PC-9 (cell line): ENCODE measurements around the gene PRRX1. TPM values are rescaled to one million over a fixed set of nuclear protein-coding genes. Genes with fewer than 3 reads are reported as not detected.

ENCODE experiments used
- BruUV-seq: library from RNA; stranded (reverse); fragments of 400-500 nt; replicated peaks from 2 replicates; lab custom pipeline; 2021; lab: Mats Ljungman, UMichigan
- CTCF ChIA-PET: fragments of 300-600 bp; sonication (Branson Sonifier 250); formaldehyde crosslinking; loops from one replicate; lab custom pipeline; 2022; ENCODE audit warnings: antibody characterized with exemption; lab: Charles Lee
- POLR2A ChIA-PET: fragments of 300-600 bp; sonication (Branson Sonifier 250); formaldehyde crosslinking; loops from one replicate; lab custom pipeline; 2022; ENCODE audit warnings: antibody characterized with exemption; ENCODE audit not compliant: unreplicated experiment; lab: Charles Lee
- DNase-seq, 2 experiments: peaks; one replicate each; pipeline versions ENCODE4 v3.0.0 to v3.0.0-alpha.2; 2015 to 2022; ENCODE audit warnings: mixed read lengths in 1 of 2
- H2AFZ ChIP-seq: fragments of 200-600 bp; sonication (generic); 2 replicates; pipeline ENCODE4 v1.8.1; 2017; ENCODE audit warnings: antibody characterized with exemption
- H3F3A ChIP-seq: fragments of 200-600 bp; sonication (generic); 2 replicates; pipeline ENCODE4 v1.8.1; 2017; ENCODE audit warnings: antibody characterized with exemption, mild to moderate bottlenecking, low read depth; ENCODE audit not compliant: insufficient read depth
- H3K27ac ChIP-seq: fragments of 200-600 bp; sonication (generic); 2 replicates; pipeline ENCODE4 v1.6.1; 2016; ENCODE audit warnings: mixed run types
- H3K27me3 ChIP-seq: fragments of 200-600 bp; sonication (generic); 2 replicates; pipeline ENCODE4 v1.6.1; 2016; ENCODE audit warnings: low read depth, mixed run types; ENCODE audit not compliant: insufficient read depth
- H3K36me3 ChIP-seq: fragments of 200-600 bp; sonication (generic); 2 replicates; pipeline ENCODE4 v1.6.1; 2016; ENCODE audit warnings: low read depth, mixed run types
- H3K4me1 ChIP-seq: fragments of 200-600 bp; sonication (generic); replicated peaks from 2 replicates; pipeline ENCODE4 v1.6.1; 2016; ENCODE audit warnings: mixed run types; ENCODE audit not compliant: insufficient read depth
- H3K4me2 ChIP-seq: fragments of 200-600 bp; sonication (generic); 2 replicates; pipeline ENCODE4 v1.6.1; 2017; ENCODE audit warnings: mixed run types
- H3K4me3 ChIP-seq: fragments of 200-600 bp; sonication (generic); 2 replicates; pipeline ENCODE4 v1.6.1; 2016; ENCODE audit warnings: mixed run types
- H3K79me2 ChIP-seq: fragments of 200-600 bp; sonication (generic); 2 replicates; pipeline ENCODE4 v1.6.1; 2017; ENCODE audit warnings: low read depth, mixed run types
- H3K9me2 ChIP-seq: fragments of 200-600 bp; sonication (generic); 2 replicates; pipeline ENCODE4 v1.8.1; 2017; ENCODE audit warnings: mild to moderate bottlenecking; ENCODE audit not compliant: insufficient read depth
- H3K9me3 ChIP-seq: fragments of 200-600 bp; sonication (generic); 2 replicates; pipeline ENCODE4 v1.8.1; 2016; ENCODE audit warnings: low read depth; ENCODE audit not compliant: insufficient read depth
- H4K20me1 ChIP-seq: fragments of 200-600 bp; sonication (generic); 2 replicates; pipeline ENCODE4 v1.8.1; 2017; ENCODE audit not compliant: insufficient read depth
- CTCF ChIP-seq: fragments of 200-600 bp; sonication (generic); conservative IDR thresholded peaks from 2 replicates; pipeline ENCODE4 v1.6.1; 2017; ENCODE audit warnings: mixed run types, antibody characterized with exemption, mild to moderate bottlenecking, moderate library complexity
- EZH2 ChIP-seq: fragments of 200-600 bp; sonication (generic); IDR thresholded peaks from 2 replicates; pipeline ENCODE4 v1.8.0; 2017; ENCODE audit warnings: antibody characterized with exemption, low read depth
- intact Hi-C: fragments of 100-400 bp; cut with micrococcal nuclease; formaldehyde crosslinking; loops from one replicate; pipeline ENCODE4 v1.10.0; 2022; ENCODE audit not compliant: unreplicated experiment
- total RNA-seq: library from RNA; stranded (reverse); gene quantifications from 2 replicates; pipeline ENCODE4 v1.2.3, GENCODE V29; 2021

PRRX1 gene
- total RNA-seq, 1 experiment from 2014 or later: not detected

- Histone ChIP-seq H3K4me3 (no peak overlapping the region), H3K79me2 (no peaks in the 10 kb centered on the region), H2AFZ (no peak overlapping the region), H3F3A (no peaks in the 10 kb centered on the region), H3K9me3 (no peaks in the 10 kb centered on the region), H3K4me1 (no peaks in the 10 kb centered on the region), H3K27me3 (no peaks in the 10 kb centered on the region), H3K4me2 (no peak overlapping the region), H3K9me2 (no peaks in the 10 kb centered on the region), H3K36me3 (no peaks in the 10 kb centered on the region), H4K20me1 (no peaks in the 10 kb centered on the region), H3K27ac (no peak overlapping the region)
- TF ChIP-seq CTCF (no peak), EZH2 (no peak)
- ChIA-PET CTCF (no interaction called here), POLR2A (no interaction called here)
- intact Hi-C loops: no loop called here
- BruUV-seq: no TSS peak
- DNase-seq: no peak
Measured at GRCh38 chr1:170749549-170749948, 85.6 kb downstream of the PRRX1 start.

- Histone ChIP-seq H3K4me1 (no peaks in the 10 kb centered on the region), H3K27me3 (no peaks in the 10 kb centered on the region), H2AFZ (no peak overlapping the region), H3K36me3 (no peaks in the 10 kb centered on the region), H3K27ac (no peak overlapping the region), H3K4me3 (no peak overlapping the region), H4K20me1 (no peaks in the 10 kb centered on the region), H3K9me2 (no peaks in the 10 kb centered on the region), H3K4me2 (no peak overlapping the region), H3K9me3 (no peaks in the 10 kb centered on the region), H3F3A (no peaks in the 10 kb centered on the region), H3K79me2 (no peaks in the 10 kb centered on the region)
- DNase-seq: no peak
- CTCF ChIA-PET: no interaction called here
- no peak for TF ChIP-seq EZH2
- no peak for TF ChIP-seq CTCF
- intact Hi-C loops: no loop called here
- no TSS peak for BruUV-seq
- POLR2A ChIA-PET: no interaction called here
Measured at GRCh38 chr1:170749959-170750358, 86.0 kb downstream of the PRRX1 start.

- intact Hi-C loops: no loop called here
- H3K36me3 ChIP-seq: no peaks in the 10 kb centered on the region
- CTCF ChIA-PET: no interaction called here
- POLR2A ChIA-PET: no interaction called here
- no peak for DNase-seq
- no peak for TF ChIP-seq CTCF
- TF ChIP-seq EZH2: no peak
- H3K79me2 ChIP-seq: no peaks in the 10 kb centered on the region
- BruUV-seq: no TSS peak
- H3K27me3 ChIP-seq: no peaks in the 10 kb centered on the region
- H3F3A ChIP-seq: no peaks in the 10 kb centered on the region
- H3K4me3 ChIP-seq: no peak overlapping the region
- H3K27ac ChIP-seq: no peak overlapping the region
- no peaks in the 10 kb centered on the region for H4K20me1 ChIP-seq
- no peaks in the 10 kb centered on the region for H3K4me1 ChIP-seq
- no peaks in the 10 kb centered on the region for H3K9me3 ChIP-seq
- H3K4me2 ChIP-seq: no peak overlapping the region
- no peaks in the 10 kb centered on the region for H3K9me2 ChIP-seq
- no peak overlapping the region for H2AFZ ChIP-seq
Measured at GRCh38 chr1:170755795-170756194, 91.9 kb downstream of the PRRX1 start.
